Measurements from ENCODE around the gene GAS2L2. TPM values are rescaled to one million over a fixed set of nuclear protein-coding genes. Genes with fewer than 3 reads are reported as not detected.

Gene GAS2L2
- total RNA-seq, 4 donors from 2014 or later: 0.15 to 0.75 TPM; not detected in 2

GRCh38 chr17:35730400-35731005 is 22.5 kb downstream of the GAS2L2 start:
- Histone ChIP-seq H3K4me3 (no peak overlapping the region), H3K36me3 (peaks cover 0 to 7% of the 10 kb centered on the region in 2 donors)
- in situ Hi-C loops (cut with MboI; ENCODE audit: low sequenced_read_pairs in 4 of 4): loop anchor here in 1 of 4 donors (25.0 kb wide), 1 partner anchor 568 kb away; no protein-coding TSS in a partner anchor

GRCh38 chr17:35729405-35729833 is 23.6 kb downstream of the GAS2L2 start:
- no peak overlapping the region for H3K4me3 ChIP-seq
- no peaks in the 10 kb centered on the region for H3K9me3 ChIP-seq
- ATAC-seq: no peak
- TF ChIP-seq POLR2A (IDR thresholded peaks at IDR 0.05) (no peak), CTCF (IDR thresholded peaks at IDR 0.05 in 4 of 5, conservative IDR thresholded peaks at IDR 0.05 in 1 of 5) (no peak)
- intact Hi-C loops (cut with DNase I; ENCODE audit: low total_unique reads): no loop called here
- in situ Hi-C loops (cut with MboI; ENCODE audit: low sequenced_read_pairs in 4 of 4): loop anchor here in 1 of 4 donors (25.0 kb wide), 1 partner anchor 567 kb away; no protein-coding TSS in a partner anchor
- H3K4me1 ChIP-seq: peaks cover 25 to 28% of the 10 kb centered on the region in 2 donors
- DNase-seq: no peak
- no peaks in the 10 kb centered on the region for H3K27me3 ChIP-seq
- peaks cover 0 to 18% of the 10 kb centered on the region in 2 donors for H3K36me3 ChIP-seq
- no peak overlapping the region for H3K27ac ChIP-seq

More at GRCh38 chr17:35730400-35731005, 22.5 kb downstream of the GAS2L2 start:
- no peaks in the 10 kb centered on the region for H3K9me3 ChIP-seq
- TF ChIP-seq CTCF (IDR thresholded peaks at IDR 0.05 in 4 of 5, conservative IDR thresholded peaks at IDR 0.05 in 1 of 5) (no peak), POLR2A (IDR thresholded peaks at IDR 0.05) (no peak)
- intact Hi-C loops (cut with DNase I; ENCODE audit: low total_unique reads): loop anchor here (5.0 kb wide), 2 partner anchors 33 to 753 kb away; no protein-coding TSS in a partner anchor
- no peaks in the 10 kb centered on the region for H3K27me3 ChIP-seq
- DNase-seq (no peak), ATAC-seq (no peak)
- peaks cover 25 to 28% of the 10 kb centered on the region in 2 donors for H3K4me1 ChIP-seq
- H3K27ac ChIP-seq: no peak overlapping the region

GRCh38 chr17:35728551-35728950 is 24.5 kb downstream of the GAS2L2 start:
- ATAC-seq (no peak), DNase-seq (no peak)
- no peaks in the 10 kb centered on the region for H3K27me3 ChIP-seq
- H3K4me3 ChIP-seq: no peak overlapping the region
- in situ Hi-C loops (cut with MboI; ENCODE audit: low sequenced_read_pairs in 4 of 4): loop anchor here in 1 of 4 donors (25.0 kb wide), 1 partner anchor 566 kb away; no protein-coding TSS in a partner anchor
- peaks cover 0 to 27% of the 10 kb centered on the region in 2 donors for H3K36me3 ChIP-seq
- no peaks in the 10 kb centered on the region for H3K9me3 ChIP-seq
- H3K27ac ChIP-seq: no peak overlapping the region
- H3K4me1 ChIP-seq: peaks cover 25 to 28% of the 10 kb centered on the region in 2 donors
- intact Hi-C loops (cut with DNase I; ENCODE audit: low total_unique reads): no loop called here
- no peak for TF ChIP-seq CTCF (IDR thresholded peaks at IDR 0.05 in 4 of 5, conservative IDR thresholded peaks at IDR 0.05 in 1 of 5)

- Histone ChIP-seq H3K4me1 (peaks cover 23 to 25% of the 10 kb centered on the region in 2 donors), H3K27me3 (no peaks in the 10 kb centered on the region), H3K9me3 (no peaks in the 10 kb centered on the region), H3K27ac (no peak overlapping the region), H3K4me3 (no peak overlapping the region), H3K36me3 (peaks cover 0 to 34% of the 10 kb centered on the region in 2 donors)
- intact Hi-C loops (cut with DNase I; ENCODE audit: low total_unique reads) (no loop called here), in situ Hi-C loops (cut with MboI; ENCODE audit: low sequenced_read_pairs in 4 of 4) (loop anchor here in 1 of 4 donors (25.0 kb wide), 1 partner anchor 565 kb away; no protein-coding TSS in a partner anchor)
- DNase-seq: no peak
- ATAC-seq: no peak
- no peak for TF ChIP-seq POLR2A (IDR thresholded peaks at IDR 0.05)
Observed at GRCh38 chr17:35727635-35728034, 25.4 kb downstream of the GAS2L2 start.

- intact Hi-C loops (cut with DNase I; ENCODE audit: low total_unique reads) (no loop called here), in situ Hi-C loops (cut with MboI; ENCODE audit: low sequenced_read_pairs in 4 of 4) (loop anchor here in 1 of 4 donors (25.0 kb wide), 1 partner anchor 565 kb away; no protein-coding TSS in a partner anchor)
Observed at GRCh38 chr17:35726953-35727460, 26.0 kb downstream of the GAS2L2 start.

More at GRCh38 chr17:35726953-35727460, 26.0 kb downstream of the GAS2L2 start:
- no peak for ATAC-seq
- peaks cover 18 to 25% of the 10 kb centered on the region in 2 donors for H3K4me1 ChIP-seq
- H3K27me3 ChIP-seq: no peaks in the 10 kb centered on the region
- peaks cover 0 to 36% of the 10 kb centered on the region in 2 donors for H3K36me3 ChIP-seq
- TF ChIP-seq CTCF (IDR thresholded peaks at IDR 0.05 in 4 of 5, conservative IDR thresholded peaks at IDR 0.05 in 1 of 5): no peak
- no peak for TF ChIP-seq POLR2A (IDR thresholded peaks at IDR 0.05)
- no peak overlapping the region for H3K27ac ChIP-seq
- no peak overlapping the region for H3K4me3 ChIP-seq
- H3K9me3 ChIP-seq: no peaks in the 10 kb centered on the region
- DNase-seq: no peak
